ES-I3 (cell line): ENCODE measurements around the gene SHISA3.

Experiments used
- H3K36me3 ChIP-seq: 2 replicates; pipeline ENCODE4 v1.6.1; 2013; ENCODE audit warnings: mild to moderate bottlenecking, low read length, control low read depth, moderate library complexity; ENCODE audit not compliant: insufficient read depth
- H3K4me1 ChIP-seq: 2 replicates; pipeline ENCODE4 v1.6.1; 2013; ENCODE audit warnings: mild to moderate bottlenecking, control low read depth, low read length; ENCODE audit not compliant: insufficient read depth
- H3K9ac ChIP-seq: 2 replicates; pipeline ENCODE4 v1.6.1; 2013; ENCODE audit warnings: low read depth, mild to moderate bottlenecking, low read length, moderate library complexity
- H3K9me3 ChIP-seq: 2 replicates; pipeline ENCODE4 v1.6.1; 2013; ENCODE audit warnings: mild to moderate bottlenecking, low read length, moderate library complexity; ENCODE audit not compliant: control insufficient read depth, insufficient read depth

Gene SHISA3

DNA sequence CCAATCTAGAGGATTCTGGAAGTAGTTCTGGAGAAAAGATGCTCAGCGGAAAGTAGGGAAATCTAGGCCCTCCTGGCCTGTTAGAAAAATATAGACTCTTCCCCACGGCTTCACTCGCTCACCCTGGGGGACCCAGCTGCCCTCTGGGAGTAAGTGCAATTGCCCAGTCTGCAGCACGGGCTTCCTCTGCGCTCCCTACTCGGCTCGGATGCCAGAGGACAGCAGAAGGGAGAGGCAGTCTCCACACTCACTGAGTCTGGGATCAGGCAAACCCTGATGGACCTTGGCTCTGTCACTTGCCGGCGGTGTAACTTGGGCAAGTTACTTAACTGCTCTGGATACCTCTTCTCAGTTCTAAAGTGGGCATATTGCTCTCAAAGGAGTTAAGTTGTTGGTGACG lies 2.1 kb downstream of the SHISA3 start:
- H3K9me3 ChIP-seq = no peaks in the 10 kb centered on the region
- H3K9ac ChIP-seq = peak overlapping the region; percentile 70; the same call in 1 of the 2 replicates
- no peaks in the 10 kb centered on the region for H3K36me3 ChIP-seq
- H3K4me1 ChIP-seq = peaks cover 19% of the 10 kb centered on the region

DNA sequence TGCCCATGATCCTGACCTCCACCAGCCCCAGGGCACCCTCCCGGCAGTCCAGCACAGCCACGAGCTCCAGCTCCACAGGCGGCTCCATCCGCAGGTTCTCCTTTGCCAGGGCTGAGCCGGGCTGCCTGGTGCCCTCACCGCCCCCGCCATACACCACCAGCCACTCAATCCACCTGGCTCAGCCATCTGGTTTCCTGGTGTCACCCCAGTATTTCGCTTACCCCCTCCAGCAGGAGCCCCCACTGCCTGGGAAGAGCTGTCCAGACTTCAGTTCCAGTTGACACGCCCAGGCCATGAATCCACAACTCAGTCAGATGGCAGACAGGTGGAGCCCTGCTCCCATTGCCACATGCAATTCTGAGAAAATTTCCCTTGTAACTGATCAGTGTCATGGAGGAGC lies 3.9 kb downstream of the SHISA3 start:
- no peaks in the 10 kb centered on the region for H3K9me3 ChIP-seq
- peaks cover 19% of the 10 kb centered on the region for H3K4me1 ChIP-seq
- H3K9ac ChIP-seq = no peak overlapping the region
- no peaks in the 10 kb centered on the region for H3K36me3 ChIP-seq

- no peaks in the 10 kb centered on the region for H3K9me3 ChIP-seq
- H3K4me1 ChIP-seq = peaks cover 12% of the 10 kb centered on the region
- no peak overlapping the region for H3K9ac ChIP-seq
- no peaks in the 10 kb centered on the region for H3K36me3 ChIP-seq
Measured at GRCh38 chr4:42404001-42404400, 6.7 kb downstream of the SHISA3 start.

GRCh38 chr4:42410446-42410845 lies 13.2 kb downstream of the SHISA3 start:
- Histone ChIP-seq H3K9ac (no peak overlapping the region), H3K4me1 (peaks cover 23% of the 10 kb centered on the region)

DNA sequence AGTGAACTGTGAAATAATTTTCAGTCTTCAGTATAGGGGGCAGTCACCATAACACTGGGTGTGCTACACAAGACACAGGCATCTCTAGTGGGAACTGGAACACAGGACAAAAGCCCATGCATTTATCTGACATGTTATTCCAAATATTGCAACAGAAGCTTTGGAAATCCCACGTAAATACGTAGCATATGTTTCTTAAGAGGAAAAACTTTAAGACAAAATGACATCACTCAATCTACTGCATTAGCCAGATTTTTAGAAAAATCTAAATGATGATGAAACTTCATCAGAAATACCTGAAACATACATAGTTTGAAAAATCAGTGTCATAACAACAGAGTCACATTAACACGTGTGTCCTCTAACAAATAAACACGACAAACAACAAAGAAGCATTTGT lies 14.5 kb downstream of the SHISA3 start:
- H3K9ac ChIP-seq = no peak overlapping the region
- H3K36me3 ChIP-seq = no peaks in the 10 kb centered on the region
- no peaks in the 10 kb centered on the region for H3K9me3 ChIP-seq
- H3K4me1 ChIP-seq = peaks cover 30% of the 10 kb centered on the region

More at GRCh38 chr4:42410446-42410845, 13.2 kb downstream of the SHISA3 start:
- Histone ChIP-seq H3K36me3 (no peaks in the 10 kb centered on the region), H3K9me3 (no peaks in the 10 kb centered on the region)

DNA sequence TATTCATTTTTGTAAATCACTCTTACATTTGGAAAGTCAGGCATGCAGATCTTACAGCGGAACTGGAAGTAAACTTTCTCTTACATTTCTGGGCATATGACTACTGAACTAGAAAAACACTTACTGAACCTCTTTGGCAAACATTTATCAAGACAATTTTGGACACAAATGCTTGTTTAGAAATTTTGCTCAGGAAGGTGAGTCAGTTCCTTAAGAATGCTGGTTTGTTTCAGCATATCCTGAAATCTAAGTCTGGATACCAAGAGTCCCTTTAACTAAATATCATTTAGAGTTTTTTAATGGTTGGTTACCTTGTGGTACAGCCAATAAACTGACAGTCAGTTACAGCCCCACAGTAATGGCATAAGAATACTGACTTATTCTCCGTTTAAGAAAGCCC lies 15.0 kb downstream of the SHISA3 start:
- H3K4me1 ChIP-seq = peaks cover 30% of the 10 kb centered on the region

GRCh38 chr4:42415281-42415680 lies 18.0 kb downstream of the SHISA3 start:
- H3K9ac ChIP-seq = no peak overlapping the region
- H3K9me3 ChIP-seq = no peaks in the 10 kb centered on the region
- no peaks in the 10 kb centered on the region for H3K36me3 ChIP-seq
- H3K4me1 ChIP-seq = peaks cover 32% of the 10 kb centered on the region

More for the DNA sequence above, 15.0 kb downstream of the SHISA3 start:
- no peaks in the 10 kb centered on the region for H3K36me3 ChIP-seq
- no peaks in the 10 kb centered on the region for H3K9me3 ChIP-seq
- no peak overlapping the region for H3K9ac ChIP-seq

DNA sequence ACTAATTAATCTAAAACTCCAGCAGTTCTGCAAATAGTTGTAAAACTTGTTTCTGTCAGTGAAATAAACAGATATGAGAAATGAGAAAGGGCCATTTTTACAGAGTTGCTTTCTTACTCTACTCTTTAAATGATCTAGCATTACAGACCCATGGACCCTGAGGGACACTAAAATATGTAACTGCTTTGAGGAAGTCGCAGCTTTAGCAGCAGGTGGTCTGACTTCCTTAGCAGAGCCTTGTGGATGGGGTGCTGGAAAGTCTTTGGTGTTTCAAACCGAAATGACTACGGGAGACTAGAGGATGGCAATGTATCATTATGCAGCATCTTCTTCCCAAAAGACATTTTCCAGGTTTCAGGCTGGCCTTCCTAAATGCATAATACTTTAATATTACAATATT lies 18.7 kb downstream of the SHISA3 start:
- Histone ChIP-seq H3K36me3 (no peaks in the 10 kb centered on the region), H3K9ac (no peak overlapping the region), H3K9me3 (no peaks in the 10 kb centered on the region), H3K4me1 (peaks cover 27% of the 10 kb centered on the region)

GRCh38 chr4:42417550-42417949 lies 20.3 kb downstream of the SHISA3 start:
- Histone ChIP-seq H3K36me3 (no peaks in the 10 kb centered on the region), H3K9ac (no peak overlapping the region), H3K4me1 (peaks cover 14% of the 10 kb centered on the region), H3K9me3 (no peaks in the 10 kb centered on the region)

- Histone ChIP-seq H3K9ac (no peak overlapping the region), H3K9me3 (no peaks in the 10 kb centered on the region), H3K36me3 (no peaks in the 10 kb centered on the region), H3K4me1 (peaks cover 17% of the 10 kb centered on the region)
Measured at GRCh38 chr4:42420140-42420539, 22.9 kb downstream of the SHISA3 start.

DNA sequence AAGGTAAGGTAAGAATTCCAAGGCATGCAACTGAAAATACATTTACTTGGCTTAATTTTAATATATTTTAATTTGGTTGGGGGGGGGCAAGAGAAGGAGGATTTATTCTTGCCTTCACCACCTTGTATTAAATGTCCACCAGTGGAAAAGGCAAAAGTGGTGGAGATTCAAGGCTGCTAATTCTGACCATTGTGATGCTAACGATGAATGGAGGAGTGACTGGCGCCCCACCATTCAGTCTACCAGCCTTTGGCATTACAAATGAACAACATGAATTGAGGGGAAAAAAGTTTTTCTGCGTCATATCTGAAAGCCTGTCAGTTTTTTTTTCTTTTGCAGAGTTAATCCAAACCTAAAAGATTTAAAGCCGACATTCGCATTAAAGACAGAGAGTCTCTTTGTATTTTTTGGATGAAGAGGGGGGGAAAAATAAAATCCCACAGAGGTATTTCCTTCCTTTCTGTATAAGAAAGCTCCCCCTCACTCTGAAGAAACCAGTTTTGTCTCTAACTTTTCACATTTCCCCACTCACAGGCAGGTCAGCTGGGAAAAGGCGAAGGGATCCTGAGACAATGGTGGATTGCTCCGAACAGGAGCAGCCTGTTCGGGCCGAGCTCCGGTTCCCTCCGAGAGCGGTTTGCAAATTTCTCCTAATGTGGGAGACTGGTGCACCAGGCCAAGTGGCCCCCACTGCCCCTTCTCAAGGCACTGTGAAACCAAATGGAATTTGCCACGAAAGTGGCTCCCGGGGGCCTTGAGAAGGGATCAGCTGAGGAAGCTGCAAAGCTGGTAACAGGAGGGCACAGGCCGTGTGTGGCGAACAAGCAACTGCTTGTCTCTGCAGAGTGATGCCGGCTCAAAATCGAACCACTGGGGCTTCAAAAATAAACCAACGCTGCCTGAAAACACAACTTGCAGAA lies 28.1 kb downstream of the SHISA3 start:
- Histone ChIP-seq H3K36me3 (no peaks in the 10 kb centered on the region), H3K9me3 (no peaks in the 10 kb centered on the region), H3K9ac (peak overlapping the region; percentile 13; the same call in 1 of the 2 replicates), H3K4me1 (peaks cover 26% of the 10 kb centered on the region)

GRCh38 chr4:42428036-42428435 lies 30.7 kb downstream of the SHISA3 start:
- no peaks in the 10 kb centered on the region for H3K9me3 ChIP-seq
- H3K4me1 ChIP-seq = peaks cover 25% of the 10 kb centered on the region
- H3K9ac ChIP-seq = no peak overlapping the region
- H3K36me3 ChIP-seq = no peaks in the 10 kb centered on the region

GRCh38 chr4:42436928-42437565 lies 39.8 kb downstream of the SHISA3 start:
- no peak overlapping the region for H3K9ac ChIP-seq
- no peaks in the 10 kb centered on the region for H3K4me1 ChIP-seq
- no peaks in the 10 kb centered on the region for H3K36me3 ChIP-seq
- no peaks in the 10 kb centered on the region for H3K9me3 ChIP-seq

DNA sequence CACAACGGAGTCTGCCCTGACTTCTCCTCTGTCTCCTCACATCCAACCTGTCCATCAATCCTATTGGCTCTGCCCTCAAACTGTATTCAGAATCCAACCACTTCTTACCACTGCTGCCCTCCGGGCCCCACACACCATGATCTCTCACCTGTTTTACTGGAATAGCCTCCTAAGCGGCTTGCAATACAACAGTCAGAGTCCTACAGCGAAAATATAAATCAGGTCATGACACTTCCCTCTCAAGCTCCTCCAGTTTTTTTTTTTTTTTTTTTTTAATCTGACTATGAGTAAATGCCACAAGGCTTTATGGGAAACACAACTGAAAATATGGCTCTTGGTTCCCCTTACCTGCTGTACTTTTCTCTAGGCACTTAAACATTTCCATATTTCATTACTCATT lies 42.8 kb downstream of the SHISA3 start:
- Histone ChIP-seq H3K4me1 (no peaks in the 10 kb centered on the region), H3K9me3 (no peaks in the 10 kb centered on the region), H3K9ac (no peak overlapping the region), H3K36me3 (no peaks in the 10 kb centered on the region)

DNA sequence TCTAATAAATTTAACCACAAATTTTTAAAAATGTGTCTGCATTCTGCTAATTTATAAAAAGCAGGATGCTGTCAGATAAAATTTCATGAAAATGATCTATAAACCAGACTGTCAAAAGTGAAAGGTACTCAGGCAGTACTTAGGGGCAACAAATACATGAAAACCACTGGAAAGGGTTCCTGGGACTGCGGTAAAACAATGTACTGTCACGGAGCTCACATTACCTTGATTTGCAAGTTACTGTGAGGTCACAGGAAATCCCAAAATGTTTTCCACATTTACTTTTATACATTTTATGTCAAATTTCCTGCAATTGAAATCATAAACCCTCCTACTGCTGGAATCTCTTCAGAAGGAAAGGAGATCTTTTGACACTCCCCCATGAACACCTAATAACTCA lies 45.3 kb downstream of the SHISA3 start:
- Histone ChIP-seq H3K9me3 (no peaks in the 10 kb centered on the region), H3K9ac (no peak overlapping the region), H3K4me1 (no peaks in the 10 kb centered on the region), H3K36me3 (no peaks in the 10 kb centered on the region)
